ENCODE data around the gene KCMF1.

The KCMF1 gene

DNA sequence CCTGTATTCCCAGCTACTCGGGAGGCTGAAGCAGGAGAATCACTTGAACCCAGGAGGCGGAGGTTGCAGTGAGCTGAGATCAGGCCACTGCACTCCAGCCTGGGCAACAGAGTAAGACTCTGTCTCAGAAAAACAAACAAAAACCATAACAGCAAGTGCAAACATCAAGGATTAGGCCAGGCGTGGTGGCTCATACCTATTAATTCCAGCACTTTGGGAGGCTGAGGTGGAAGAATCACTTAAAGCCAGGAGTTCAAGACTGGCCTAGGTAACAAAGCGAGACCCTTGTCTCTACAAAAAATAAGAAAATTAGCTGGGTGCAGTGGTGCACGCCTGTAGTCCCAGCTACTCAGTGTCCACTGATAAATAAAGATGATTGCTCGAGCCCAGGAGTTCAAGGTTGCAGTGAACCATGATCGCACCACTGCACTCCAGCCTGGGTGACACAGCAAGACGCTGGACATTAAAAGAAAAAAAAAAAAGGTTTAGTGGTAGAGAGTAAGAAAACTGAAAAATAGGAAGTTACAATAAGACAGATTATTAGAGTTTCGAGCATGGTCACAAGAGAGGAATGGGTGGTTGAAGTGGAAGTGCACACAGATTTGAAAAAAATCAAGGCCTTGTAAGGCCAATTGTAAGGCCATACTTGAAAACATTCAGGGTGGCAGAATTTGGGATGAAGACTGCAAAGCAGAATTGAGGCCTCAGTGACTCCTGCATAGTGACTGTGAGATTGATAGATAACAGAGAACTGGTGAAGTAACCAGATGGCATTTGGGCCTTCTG is 6.4 kb upstream of the KCMF1 start:
- H3K27ac Mint-ChIP-seq, result peak overlapping the region; percentile 14
- DNase-seq (ENCODE audit: low spot score in 2 of 2) (no peak), ATAC-seq (no peak)
- peaks cover 2% of the 10 kb centered on the region for H3K9me3 Mint-ChIP-seq
- H3K4me3 Mint-ChIP-seq, result no peak overlapping the region
- H3K4me1 Mint-ChIP-seq, result peaks cover 46% of the 10 kb centered on the region
- peaks cover 99% of the 10 kb centered on the region for H3K36me3 Mint-ChIP-seq

DNA sequence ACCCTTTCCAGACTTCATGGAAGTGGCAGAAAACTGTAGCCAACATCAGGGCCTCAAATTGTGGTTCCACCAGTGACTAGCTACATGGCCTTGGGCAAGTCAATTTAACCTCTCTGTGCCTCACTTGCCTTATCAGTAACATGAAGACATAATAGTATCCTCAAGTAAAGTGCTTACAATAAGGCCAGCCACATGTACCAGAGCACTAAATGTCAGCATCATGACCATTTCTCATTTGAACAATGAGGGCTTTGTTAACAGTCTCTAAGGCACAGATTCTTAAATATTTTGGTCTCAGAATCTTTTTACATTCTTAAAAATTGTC is 5.8 kb upstream of the KCMF1 start:
- no peak for ATAC-seq
- peaks cover 100% of the 10 kb centered on the region for H3K36me3 Mint-ChIP-seq
- no peak for DNase-seq (ENCODE audit: low spot score in 2 of 2)
- H3K4me1 Mint-ChIP-seq, result peaks cover 45% of the 10 kb centered on the region
- peaks cover 2% of the 10 kb centered on the region for H3K9me3 Mint-ChIP-seq
- no peak overlapping the region for H3K4me3 Mint-ChIP-seq
- H3K27ac Mint-ChIP-seq, result no peak overlapping the region

DNA sequence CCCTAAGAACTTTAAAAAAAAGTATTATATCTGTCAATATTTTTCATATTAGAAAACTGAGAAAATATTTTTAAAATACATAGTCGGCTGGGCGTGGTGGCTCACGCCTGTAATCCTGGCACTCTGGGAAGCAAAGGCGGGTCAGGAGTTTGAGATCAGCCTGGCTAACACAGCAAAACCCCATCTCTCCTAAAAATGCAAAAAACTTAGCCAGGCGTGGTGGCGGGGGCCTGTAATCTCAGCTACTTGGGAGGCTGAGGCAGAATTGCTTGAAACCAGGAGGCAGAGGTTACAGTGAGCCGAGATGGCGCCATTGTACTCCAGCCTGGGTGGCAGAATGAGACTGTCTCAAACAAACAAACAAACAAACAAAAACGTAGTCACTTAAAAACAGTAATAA is 5.1 kb upstream of the KCMF1 start:
- Mint-ChIP-seq H3K4me3 (no peak overlapping the region), H3K4me1 (peaks cover 45% of the 10 kb centered on the region), H3K9me3 (peaks cover 2% of the 10 kb centered on the region), H3K36me3 (peaks cover 96% of the 10 kb centered on the region), H3K27ac (no peak overlapping the region)
- ATAC-seq (no peak), DNase-seq (ENCODE audit: low spot score in 2 of 2) (no peak)

DNA sequence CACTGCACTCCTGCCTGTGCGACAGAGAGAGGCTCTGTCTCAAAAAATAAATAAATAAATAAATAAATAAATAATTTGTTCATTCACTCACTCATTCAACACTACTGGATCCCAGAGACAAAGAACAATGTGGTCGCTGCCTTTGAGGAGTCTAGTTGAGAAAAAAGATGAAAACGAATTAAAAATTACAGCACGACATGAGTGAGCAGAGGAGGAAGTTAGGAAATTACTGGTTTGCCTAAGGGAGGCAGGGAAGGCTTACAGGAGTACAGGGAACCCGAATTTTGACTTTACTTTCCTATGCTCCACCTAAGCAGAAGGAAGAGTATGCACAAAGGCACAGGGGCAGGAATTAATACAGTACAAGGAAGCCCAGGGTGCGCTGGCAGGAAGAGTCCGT is 4.2 kb upstream of the KCMF1 start:
- H3K9me3 Mint-ChIP-seq, result peaks cover 2% of the 10 kb centered on the region
- peaks cover 87% of the 10 kb centered on the region for H3K36me3 Mint-ChIP-seq
- H3K4me3 Mint-ChIP-seq, result no peak overlapping the region
- peaks cover 45% of the 10 kb centered on the region for H3K4me1 Mint-ChIP-seq
- ATAC-seq (no peak), DNase-seq (ENCODE audit: low spot score in 2 of 2) (no peak)
- peak overlapping the region; percentile 73 for H3K27ac Mint-ChIP-seq

DNA sequence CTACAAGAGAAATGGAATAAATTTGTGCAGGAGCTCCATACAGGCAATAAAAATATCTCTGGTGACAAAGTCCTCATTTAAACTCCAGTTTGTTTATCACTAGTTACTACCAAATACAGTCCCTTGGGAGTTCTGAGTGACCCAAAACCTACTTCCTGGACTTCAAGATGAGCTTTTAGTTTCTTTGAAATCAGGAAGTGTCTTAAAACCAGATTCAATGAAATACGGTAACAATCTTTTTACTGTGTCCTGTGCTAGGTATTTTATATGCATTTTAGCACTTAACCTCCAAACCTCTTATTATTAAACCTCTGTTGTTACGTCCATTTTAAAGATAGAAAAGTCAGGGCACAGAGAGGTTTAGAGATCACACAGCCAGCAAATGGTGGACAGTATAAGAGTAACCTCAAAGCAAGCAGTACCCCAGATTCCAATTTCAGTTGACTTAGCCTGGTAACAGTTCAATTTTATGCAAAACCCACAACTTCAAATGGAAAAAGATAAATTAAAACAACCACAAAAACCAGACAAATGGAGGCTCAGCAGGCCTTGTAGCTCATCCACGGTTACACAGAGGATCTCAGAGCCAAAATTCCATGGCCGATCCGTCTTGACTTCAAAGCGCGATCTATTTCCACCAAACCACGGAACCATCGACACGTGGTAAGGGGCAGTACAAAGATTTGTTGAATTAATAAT is 1.3 kb upstream of the KCMF1 start:
- peak in 1 of 2 donors; percentile 59 for DNase-seq (ENCODE audit: low spot score in 2 of 2)
- peaks cover 73% of the 10 kb centered on the region for H3K36me3 Mint-ChIP-seq
- ATAC-seq, result no peak
- peak overlapping the region; percentile 91 for H3K4me3 Mint-ChIP-seq
- H3K27ac Mint-ChIP-seq, result peak overlapping the region; percentile 99
- peaks cover 40% of the 10 kb centered on the region for H3K4me1 Mint-ChIP-seq
- peaks cover 2% of the 10 kb centered on the region for H3K9me3 Mint-ChIP-seq

DNA sequence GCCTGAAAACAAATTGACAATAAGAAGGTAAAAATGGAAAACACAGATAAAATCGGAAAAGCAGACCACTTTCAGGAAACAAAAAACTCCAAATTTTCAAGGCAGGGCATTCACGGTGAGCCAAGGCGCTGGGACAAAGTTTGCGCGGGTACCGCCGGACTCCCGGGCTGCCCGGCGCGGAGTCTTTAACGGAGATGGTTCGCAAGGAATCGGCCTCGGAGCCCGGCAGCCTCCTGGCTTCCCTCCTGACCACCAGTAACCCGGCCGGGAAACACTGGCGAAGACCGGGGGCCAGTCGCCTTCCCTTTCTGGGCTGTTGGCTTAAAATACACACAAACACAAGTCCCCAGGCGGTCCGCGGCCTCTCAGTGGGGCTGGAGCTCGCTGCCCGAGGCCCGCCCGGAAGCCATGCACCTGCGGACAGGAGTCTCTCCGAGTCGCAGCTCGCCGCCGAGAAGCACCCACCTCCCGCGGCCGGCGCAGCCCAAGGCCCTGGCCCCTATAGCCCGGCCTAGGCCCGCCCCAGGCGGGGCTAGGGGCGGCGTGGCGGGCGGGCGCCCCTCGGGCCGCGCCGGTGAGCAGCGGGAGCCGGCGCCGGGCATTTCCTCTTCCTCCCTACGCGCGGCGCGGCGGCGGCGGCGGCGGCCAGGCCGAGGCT is 622 bp upstream of the KCMF1 start:
- H3K4me3 Mint-ChIP-seq, result peak overlapping the region; percentile 91
- peak; percentile 49 to 86 for DNase-seq (ENCODE audit: low spot score in 2 of 2)

DNA sequence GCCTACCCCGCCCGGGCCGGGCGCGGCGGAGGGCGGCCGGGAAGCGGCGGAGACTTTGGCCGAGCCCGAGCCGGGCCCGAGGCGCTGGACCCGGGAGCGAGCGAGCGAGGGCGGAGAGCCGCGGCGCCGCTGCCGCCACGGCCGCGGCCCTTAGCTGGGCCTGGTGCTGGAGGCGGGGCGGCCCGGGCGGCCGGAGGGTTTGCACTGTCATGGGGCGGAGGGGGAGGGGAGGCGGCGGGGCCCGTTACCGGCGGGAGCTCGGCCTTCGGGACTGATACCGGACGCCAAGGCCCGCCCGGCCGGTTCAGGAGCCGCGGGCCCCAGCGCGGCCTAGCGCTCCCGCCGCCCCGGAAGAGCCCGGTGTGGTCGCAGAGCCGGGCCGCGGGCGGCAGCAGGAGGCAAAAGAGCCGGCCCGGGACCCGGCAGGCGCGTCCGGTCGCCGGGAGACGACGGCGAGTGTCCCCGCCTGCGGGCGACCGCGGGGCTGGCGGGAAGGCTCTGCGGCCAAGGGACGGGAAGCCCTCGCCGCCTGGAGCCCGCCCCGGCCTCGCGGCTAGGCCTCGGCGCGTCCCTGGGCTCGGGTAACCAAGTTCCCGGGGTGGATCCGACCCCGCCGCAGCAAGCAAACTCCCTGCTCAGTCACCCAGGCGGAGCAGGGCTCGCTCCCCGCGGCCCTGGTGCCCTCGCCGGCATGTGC is 697 bp downstream of the KCMF1 start:
- DNase-seq (ENCODE audit: low spot score in 2 of 2), result peak; percentile 48 to 85
- H3K4me1 Mint-ChIP-seq, result peaks cover 38% of the 10 kb centered on the region
- peak overlapping the region; percentile 93 for H3K27ac Mint-ChIP-seq
- ATAC-seq, result peak; percentile 66
- peaks cover 2% of the 10 kb centered on the region for H3K9me3 Mint-ChIP-seq
- peaks cover 59% of the 10 kb centered on the region for H3K36me3 Mint-ChIP-seq
- H3K4me3 Mint-ChIP-seq, result peak overlapping the region; percentile 81

More for the DNA sequence above, 622 bp upstream of the KCMF1 start:
- peaks cover 37% of the 10 kb centered on the region for H3K4me1 Mint-ChIP-seq
- H3K9me3 Mint-ChIP-seq, result peaks cover 2% of the 10 kb centered on the region
- ATAC-seq, result peak; percentile 73
- peak overlapping the region; percentile 99 for H3K27ac Mint-ChIP-seq
- peaks cover 69% of the 10 kb centered on the region for H3K36me3 Mint-ChIP-seq

DNA sequence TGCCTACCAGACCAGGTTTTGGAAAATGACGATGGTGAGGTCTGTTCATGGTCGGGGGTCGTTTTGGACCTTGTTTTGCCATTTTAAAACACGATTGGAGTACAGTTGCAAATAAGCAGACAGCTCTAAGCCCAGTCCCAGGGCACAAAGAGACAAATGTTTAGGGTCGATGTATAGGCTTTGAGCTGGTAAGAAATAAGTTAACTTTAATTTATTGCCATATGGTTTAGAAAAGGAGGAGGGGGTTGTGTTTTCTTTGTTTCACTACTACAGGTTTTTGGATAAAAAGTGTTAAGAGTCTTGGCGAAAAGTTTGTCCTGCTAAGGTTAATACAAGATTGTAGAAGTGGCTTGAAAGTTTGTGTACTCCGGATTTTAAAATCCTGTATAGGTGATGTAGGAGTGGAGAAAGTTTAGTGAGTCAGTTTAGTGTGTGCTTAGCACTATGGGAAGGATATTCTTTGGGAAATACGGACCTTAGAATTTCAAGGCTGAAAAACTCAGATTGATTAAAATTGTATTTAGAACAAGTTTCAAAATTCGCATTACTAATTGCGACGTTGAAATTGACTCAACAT is 1.3 kb downstream of the KCMF1 start:
- ATAC-seq (no peak), DNase-seq (ENCODE audit: low spot score in 2 of 2) (no peak)
- Mint-ChIP-seq H3K9me3 (peaks cover 2% of the 10 kb centered on the region), H3K4me1 (peaks cover 41% of the 10 kb centered on the region), H3K4me3 (peak overlapping the region; percentile 81), H3K27ac (peak overlapping the region; percentile 93), H3K36me3 (peaks cover 59% of the 10 kb centered on the region)

DNA sequence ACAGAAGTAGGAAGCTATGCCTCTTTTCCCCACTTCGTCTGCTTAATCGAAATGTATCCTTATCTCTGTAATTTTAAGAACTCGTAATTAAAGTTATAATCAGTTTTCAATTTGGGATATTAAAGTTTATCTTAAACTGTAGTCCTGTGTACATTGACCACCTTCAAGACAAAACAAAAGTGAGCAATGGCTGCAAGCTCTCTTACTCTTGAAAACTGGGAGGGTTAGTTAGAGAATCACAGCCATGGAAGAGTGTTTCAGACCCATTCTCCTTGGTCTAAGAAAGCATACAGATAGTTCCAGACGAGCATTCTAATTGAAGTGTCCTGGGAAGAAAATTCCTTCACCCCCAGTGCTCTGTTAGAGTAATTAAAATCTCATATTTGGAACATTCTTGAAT is 2.0 kb downstream of the KCMF1 start:
- H3K27ac Mint-ChIP-seq, result peak overlapping the region; percentile 93
- no peak for DNase-seq (ENCODE audit: low spot score in 2 of 2)
- peaks cover 2% of the 10 kb centered on the region for H3K9me3 Mint-ChIP-seq
- ATAC-seq, result no peak
- H3K4me1 Mint-ChIP-seq, result peaks cover 42% of the 10 kb centered on the region
- peak overlapping the region; percentile 81 for H3K4me3 Mint-ChIP-seq
- peaks cover 59% of the 10 kb centered on the region for H3K36me3 Mint-ChIP-seq

DNA sequence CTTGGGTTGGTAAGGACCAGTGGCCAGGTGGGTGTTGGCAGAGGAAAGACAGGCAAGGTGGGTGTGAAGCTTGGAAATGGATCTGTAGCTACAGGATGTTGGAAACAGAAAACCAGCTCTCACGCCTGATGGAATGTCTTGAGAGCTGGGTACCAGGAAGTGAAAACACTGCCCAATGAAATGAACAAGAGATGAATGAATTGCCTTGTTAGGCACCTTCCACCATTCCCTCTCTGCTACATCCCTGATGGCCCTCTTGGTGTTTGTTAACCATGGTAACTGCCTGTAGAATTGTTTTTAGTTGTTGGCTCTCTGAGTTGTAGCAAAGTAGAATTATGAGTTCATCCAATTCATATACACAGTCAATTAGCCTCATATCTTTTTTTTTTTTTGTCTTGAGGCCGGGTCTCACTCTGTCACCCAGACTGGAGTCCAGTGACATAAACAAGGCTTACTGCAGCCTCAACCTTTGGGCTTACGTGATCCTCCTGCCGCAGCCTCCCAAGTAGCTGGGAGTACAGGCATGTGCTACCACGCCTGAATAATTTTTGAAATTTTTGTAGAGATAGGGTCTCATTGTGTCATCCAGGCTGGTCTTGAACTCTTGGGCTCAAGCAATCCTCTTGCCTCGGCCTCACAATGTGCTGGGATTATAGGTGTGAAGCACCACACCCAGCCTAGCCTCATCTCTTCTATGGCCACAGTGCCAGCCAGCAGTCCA is 9.5 kb downstream of the KCMF1 start:
- peaks cover 49% of the 10 kb centered on the region for H3K4me1 Mint-ChIP-seq
- no peaks in the 10 kb centered on the region for H3K9me3 Mint-ChIP-seq
- no peak overlapping the region for H3K4me3 Mint-ChIP-seq

DNA sequence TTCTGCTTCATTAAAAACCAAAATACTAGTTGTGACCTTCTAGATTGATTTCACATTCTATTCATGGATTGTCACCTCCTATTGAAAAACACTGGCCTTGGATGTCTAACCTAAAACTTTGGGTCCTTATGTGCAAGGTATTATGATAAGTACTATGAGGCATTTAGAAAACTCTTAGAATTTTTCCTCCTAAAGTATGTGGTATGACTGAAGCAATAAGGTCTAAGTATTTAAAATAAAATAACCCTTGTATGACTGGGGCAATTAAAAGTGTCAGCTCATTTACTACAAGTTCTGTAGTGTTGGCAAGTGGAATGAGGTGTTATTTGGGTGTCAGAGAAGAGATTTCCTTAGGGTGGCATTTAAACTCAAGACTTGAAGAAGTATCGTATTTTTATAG is 15.1 kb downstream of the KCMF1 start:
- Mint-ChIP-seq H3K4me3 (no peak overlapping the region), H3K27ac (no peak overlapping the region), H3K36me3 (peaks cover 11% of the 10 kb centered on the region), H3K4me1 (peaks cover 46% of the 10 kb centered on the region), H3K9me3 (no peaks in the 10 kb centered on the region)
- DNase-seq (ENCODE audit: low spot score in 2 of 2) (no peak), ATAC-seq (no peak)

More for the DNA sequence above, 9.5 kb downstream of the KCMF1 start:
- ATAC-seq (no peak), DNase-seq (ENCODE audit: low spot score in 2 of 2) (no peak)
- Mint-ChIP-seq H3K36me3 (peaks cover 31% of the 10 kb centered on the region), H3K27ac (peak overlapping the region; percentile 84)

DNA sequence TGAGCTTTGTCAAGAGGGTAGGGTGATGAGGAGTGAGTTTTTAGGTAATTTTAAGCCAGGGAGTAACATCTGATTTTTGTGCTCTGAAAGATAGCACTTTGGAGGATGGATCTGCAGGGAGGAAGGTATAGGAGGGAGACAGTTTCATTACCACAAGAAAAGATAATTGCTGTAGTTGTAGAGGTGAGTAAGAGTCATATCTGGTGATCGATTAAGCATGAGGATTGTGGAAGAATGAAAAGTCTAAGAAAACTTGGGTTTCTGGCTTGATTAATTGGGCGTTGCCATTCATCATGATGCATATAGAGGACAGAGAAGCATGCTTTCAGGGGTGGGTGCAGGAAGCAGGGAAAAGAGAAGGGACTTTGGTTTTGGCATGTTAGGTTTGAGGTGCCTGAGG is 18.5 kb downstream of the KCMF1 start:
- peaks cover 37% of the 10 kb centered on the region for H3K4me1 Mint-ChIP-seq

DNA sequence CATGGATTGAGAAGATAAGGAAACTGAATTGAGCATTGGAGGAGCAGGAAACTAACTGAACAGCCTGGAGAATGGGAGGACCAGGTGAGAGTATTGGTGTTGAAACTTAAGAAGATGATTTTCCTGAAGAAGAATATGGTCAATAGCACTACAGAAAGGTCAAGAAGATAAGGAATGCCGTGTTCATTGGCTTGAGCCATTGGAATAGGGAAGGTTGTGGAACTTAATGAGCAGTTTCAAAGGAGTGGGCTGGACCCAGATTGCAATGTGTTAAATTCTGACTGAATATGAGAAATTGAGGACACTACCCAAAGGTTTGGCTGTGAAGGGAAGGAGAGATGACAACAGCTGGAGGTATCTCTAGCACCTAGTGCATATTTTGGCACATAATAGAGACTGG is 19.0 kb downstream of the KCMF1 start:
- Mint-ChIP-seq H3K4me3 (no peak overlapping the region), H3K36me3 (peaks cover 10% of the 10 kb centered on the region), H3K9me3 (no peaks in the 10 kb centered on the region), H3K4me1 (peaks cover 36% of the 10 kb centered on the region), H3K27ac (no peak overlapping the region)
- ATAC-seq (no peak), DNase-seq (ENCODE audit: low spot score in 2 of 2) (no peak)

More for the DNA sequence above, 18.5 kb downstream of the KCMF1 start:
- no peaks in the 10 kb centered on the region for H3K9me3 Mint-ChIP-seq
- H3K36me3 Mint-ChIP-seq, result peaks cover 10% of the 10 kb centered on the region
- DNase-seq (ENCODE audit: low spot score in 2 of 2) (no peak), ATAC-seq (peak; percentile 43)
- no peak overlapping the region for H3K4me3 Mint-ChIP-seq
- no peak overlapping the region for H3K27ac Mint-ChIP-seq

DNA sequence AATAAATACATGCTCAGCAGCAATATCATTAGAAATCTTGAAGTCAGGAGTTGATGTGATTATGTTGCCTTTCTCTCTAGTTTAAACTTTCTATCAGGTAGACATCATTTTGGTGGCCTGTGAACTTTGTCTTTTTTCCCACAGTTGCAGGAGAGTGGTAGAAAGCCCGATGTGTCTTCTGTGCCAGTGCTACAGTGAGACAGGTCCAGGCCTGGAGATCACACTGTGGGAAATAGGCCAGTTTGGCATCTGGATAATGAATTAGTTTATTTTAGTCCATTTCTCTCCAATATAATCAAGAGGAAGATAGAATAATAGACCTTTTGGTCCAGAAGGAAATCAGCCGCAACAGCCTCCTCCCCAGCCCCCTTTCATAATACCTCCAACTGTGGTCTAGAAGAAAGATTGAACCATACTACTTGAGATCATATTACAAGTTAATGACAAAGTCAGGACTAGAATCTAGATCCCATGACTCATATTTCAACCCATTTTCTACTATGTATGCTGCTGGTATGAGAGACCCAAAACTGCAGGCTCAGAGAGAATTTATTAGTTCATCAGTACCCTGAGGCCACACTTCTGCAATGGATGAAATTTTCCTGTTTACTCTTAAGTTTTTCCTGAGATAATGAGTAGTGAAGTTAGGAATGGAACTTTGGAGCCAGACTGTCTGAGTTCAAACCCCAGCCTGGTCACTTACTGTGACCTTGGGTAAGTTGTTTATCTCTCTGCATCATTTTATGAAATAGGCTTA is 20.6 kb downstream of the KCMF1 start:
- ATAC-seq (peak; percentile 82), DNase-seq (ENCODE audit: low spot score in 2 of 2) (no peak)
- peaks cover 10% of the 10 kb centered on the region for H3K36me3 Mint-ChIP-seq
- no peak overlapping the region for H3K27ac Mint-ChIP-seq
- H3K4me1 Mint-ChIP-seq, result peaks cover 37% of the 10 kb centered on the region
- no peak overlapping the region for H3K4me3 Mint-ChIP-seq
- no peaks in the 10 kb centered on the region for H3K9me3 Mint-ChIP-seq

Data from stimulated activated effector memory CD8-positive, alpha-beta T cell treated with anti-CD3 and anti-CD28 coated beads, Interleukin-12 subunit alpha, Interleukin-12 subunit beta, amount 100 ng/mL, for 72 hours (primary cell).